Inflammatory macrophage (primary cell): Measurements from ENCODE around the gene LZTR1.
"Not testable (repeated sequence)": the region's sequence is repeated elsewhere in the genome, so short reads cannot be mapped to it uniquely, and the experiment has no call there.

Experiments used
- DNase-seq, 2 donors: peaks; one replicate each; pipeline ENCODE4 v3.0.0-alpha.2; 2020 to 2022

The LZTR1 gene

DNA sequence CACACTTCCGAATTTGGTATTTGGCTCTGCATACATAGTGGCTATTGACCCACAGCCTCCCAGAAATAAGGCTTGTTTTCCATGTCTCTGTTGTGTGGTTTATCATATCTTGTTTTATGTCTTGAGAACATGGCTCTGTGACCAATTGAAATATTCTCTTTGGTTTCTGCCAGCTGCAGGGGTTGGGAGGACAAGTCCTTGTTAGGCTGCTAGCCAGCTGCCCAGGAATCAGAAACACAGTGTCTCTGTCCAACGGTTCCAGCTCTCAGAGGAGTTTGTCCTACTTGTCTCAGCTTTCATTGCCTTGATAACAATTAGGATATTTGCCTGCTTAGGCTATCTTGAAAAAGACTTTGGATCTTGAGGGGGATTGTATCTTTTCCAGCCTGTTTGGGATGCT lies 56.3 kb downstream of the LZTR1 start:
- no peak for DNase-seq

DNA sequence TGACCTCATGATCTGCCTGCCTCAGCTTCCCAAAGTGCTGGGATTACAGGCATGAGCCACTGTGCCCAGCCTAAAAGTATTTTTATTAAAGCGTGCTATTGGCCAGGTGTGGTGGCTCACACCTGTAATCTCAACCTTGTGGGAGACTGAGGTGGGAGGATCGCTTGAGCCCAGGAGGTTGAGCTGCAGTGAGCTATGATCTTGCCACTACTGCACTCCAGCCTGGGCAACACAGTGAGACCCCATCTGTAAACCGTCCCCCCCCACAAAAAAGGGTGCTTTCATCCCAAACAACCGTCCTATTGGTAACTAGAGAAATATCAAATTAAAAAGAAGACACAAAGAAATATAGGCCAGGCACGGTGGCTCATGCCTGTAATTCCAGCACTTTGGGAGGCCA lies 57.1 kb downstream of the LZTR1 start:
- not testable (repeated sequence) for DNase-seq

DNA sequence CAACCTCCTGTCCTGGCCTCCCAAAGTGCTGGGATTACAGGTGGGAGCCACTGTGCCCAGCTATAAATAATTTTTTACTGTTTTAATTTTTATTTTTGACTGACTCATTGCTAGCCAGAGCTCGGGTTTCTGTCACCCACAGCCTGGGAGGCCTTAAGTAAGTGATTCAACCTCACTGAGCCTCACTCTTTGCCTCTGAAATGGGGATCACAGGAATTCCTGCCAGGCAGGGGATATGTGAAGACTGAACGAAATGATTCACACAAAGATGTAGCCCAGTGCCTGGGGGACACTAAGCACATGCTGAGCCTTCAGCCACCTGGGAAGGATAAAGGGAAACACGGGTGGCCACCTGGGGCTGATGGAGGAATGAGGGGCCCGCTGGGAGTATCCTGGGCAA lies 59.8 kb downstream of the LZTR1 start:
- DNase-seq, result no peak

DNA sequence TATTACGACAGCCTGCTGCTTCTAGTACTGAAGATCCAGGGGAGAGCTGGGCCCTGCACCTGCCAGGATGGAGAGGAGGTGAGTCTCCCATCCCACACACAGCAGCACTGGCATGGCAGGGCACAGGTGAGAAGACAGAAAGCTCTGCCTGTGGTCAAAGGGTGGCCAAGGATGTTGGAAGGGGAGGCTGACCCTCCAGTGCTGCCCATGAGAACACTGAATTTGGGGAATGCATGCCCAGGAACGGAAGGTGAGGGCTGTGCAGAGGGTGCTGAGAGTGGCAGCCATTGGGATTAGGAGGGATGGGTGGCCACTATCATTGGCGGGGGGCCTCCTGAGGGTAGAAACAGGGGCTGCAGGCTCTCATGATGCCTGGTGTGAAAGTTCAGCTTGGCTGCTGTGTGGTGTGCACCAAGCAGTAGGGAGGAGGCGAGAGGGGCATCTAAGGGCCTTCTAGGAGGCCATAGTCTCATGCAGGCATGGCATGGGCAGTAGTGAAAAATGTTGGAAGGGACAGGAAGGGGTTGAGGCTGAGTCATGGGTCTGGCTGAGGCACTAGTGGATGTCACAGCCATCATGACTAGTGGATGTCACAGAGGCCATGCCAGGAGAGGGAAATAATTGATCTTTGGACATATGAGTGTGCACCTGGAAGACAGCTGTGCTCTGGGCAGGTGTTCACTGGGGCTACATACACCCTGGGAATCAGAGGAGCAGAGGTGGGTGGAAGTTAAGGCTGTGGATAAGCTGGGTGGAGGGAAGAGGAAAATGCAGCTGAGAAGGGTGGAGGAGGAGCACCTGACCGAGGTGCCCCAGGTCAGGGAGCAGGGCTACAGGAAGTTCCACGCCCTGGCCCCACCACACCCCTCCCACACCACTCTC lies 61.1 kb downstream of the LZTR1 start:
- no peak for DNase-seq

DNA sequence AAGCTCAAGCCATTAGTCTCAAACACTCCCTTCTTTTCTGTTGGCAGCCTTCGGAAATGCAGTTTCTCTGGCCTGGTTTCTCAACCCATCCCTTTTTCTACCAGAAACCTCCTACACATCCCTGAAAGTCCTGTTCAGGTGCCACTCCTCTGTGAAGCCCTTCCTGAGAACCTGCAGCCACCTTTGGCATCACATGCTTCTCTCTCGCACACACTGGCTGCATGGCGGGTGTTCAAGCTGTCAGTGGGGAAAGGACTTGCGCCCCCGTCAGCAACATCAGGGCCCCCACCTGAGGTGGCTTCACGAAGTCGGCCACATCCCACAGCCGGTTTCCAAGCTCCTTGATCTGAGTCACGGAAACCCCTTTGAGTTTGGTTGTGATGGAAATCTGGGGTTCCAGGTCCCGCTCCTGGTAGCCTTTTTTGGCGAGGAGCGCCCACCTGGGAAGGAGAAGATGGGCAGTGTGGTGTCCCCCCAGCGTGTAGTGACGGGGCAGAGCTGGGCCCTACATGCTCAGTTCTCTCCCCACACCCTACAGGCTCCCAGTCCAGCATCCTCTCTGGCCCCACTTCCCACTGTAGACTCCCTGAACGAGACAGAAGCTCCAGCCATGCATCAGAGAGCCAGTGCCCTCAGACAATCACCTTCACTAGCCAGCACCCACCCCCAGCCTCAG lies 61.9 kb downstream of the LZTR1 start:
- no peak for DNase-seq

DNA sequence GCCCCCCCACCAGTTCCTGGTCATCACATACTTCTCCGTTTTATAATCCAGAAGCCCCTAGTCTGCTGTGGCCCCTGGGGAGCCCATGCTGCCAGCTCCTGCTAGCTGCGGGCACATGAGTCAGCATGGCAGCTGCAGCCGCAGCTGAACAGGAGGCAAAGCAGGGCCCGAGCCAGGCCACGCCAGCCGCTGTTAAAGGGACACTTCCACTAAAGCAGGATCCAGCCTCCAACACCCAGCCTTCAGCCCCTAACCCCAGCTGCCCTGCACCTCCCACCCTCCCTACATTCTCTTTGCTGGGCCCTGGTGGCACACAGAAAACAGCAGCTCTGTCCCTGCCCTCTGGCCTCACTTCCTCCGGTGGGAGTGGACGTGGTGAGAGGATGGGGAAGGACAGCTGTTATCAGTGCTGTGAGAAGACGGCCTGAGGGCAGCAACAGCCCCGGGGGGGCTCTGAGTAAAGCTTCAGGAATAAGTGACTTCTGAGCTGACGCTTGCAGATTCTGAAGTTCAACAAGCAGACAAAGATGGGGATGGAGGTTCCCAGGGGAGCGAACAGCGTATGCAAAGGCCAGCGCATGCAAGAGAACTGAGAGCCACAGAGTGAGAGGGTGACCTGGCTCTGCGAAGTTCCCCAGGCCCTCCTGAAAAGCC lies 63.0 kb downstream of the LZTR1 start:
- peak; percentile 12 to 50 for DNase-seq

DNA sequence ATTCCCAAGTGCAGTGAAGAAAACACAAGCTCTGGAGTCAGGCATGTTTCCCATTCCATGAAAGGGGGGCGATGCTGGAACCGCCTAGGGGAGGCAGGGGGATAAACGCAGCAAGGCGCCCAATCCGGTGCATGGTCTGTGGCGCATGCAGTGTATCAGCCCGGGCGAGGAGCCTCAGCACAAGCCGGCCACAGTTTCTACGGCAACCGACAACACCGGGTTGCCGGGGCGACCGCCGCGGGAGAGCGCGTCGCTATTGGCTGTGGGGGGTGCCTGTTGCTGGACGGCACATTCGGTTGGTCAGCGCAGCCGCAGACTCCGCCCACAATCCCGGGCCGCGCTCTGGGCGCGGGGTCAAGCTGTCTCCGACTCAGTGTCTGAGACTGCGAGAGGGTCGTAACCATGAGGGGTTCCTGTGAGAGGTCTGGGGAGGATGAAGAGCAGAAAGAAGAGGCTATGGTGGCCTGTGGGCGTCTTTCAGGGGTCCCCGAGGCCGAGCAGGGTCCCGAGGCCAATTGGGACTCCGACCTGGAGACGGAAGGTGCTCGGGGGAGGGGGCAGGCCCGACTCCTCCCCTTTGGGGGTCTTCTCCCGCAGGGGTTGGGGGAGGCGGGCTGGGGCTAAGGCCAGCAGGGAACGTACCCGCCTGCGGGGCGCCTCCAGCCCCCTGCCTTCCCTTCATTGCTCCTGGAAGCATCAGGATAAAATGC lies 63.6 kb downstream of the LZTR1 start, which contains the start of gene LRRC74B:
LRRC74B (plus strand) TSS at position 362 of the 710 bp plus-strand sequence; CDS start at position 403, 41 bp downstream.
- peak; percentile 66 to 70 for DNase-seq

DNA sequence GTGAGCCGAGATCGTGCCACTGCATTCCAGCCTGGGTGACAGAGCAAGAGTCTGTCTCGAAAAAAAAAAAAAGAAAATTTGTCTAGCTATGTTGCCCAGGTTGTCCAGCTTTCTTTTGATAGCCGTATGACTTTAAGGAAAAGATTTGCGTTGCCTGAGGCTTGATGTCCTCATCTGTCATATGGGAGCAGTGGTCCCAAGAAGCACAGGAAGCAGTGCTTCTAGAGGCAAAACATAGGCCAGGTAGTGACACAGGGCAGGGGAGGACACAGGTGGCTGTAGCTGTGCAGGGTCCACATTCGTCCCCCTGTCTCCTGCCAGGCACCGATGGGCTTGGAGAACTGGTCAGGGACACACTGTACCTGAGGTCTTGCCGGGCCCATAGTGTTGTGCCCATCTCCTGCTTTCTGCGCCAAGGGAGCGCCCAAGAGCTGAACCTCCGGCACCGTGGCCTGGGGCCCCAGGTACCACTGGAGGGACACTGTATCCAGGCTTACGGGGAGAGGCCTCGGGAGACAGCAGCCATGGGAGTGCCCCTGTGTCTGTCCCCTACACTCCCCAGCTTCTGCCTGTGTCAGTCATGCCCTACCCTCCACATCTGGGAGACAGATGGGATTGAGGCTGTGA lies 65.1 kb downstream of the LZTR1 start:
- DNase-seq, result no peak

DNA sequence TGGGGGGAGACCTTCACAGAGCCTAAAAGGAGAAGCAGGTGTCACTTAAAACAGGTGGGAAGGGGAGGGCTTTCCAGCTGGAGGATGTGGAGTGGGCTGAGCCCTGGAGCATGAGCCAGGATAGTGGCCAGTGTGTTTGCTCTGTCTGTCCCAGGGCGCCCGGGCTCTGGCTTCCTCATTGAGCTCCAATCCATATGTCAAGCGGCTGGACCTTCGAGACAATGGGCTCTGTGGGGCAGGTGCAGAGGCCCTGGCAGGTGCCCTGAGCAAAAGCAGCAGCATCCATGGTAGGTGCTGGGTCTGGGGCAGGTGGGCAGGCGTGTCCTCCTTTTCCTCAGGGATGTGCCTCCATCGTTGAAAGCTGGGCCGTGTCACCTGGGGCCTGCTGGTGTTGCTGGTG lies 65.6 kb downstream of the LZTR1 start:
- DNase-seq, result no peak

DNA sequence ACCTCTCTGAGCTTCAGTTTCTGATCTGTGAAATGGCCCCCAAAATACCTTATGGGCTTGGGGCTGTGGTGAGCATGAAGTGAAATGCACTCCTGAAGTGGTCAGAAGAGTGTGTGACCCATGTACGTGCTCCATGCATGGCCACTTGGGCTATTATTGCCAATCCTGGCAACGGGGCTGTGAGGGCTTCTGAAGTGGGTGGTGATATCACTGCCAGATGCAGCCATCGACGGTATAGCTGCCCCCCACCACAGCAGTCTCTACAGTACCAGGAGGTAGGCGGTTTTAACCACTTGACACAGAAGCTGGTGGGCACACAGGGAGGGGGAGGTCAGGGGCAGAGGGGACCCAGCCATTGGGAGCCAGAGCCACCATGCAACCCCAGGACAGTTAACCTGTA lies 66.4 kb downstream of the LZTR1 start:
- not testable (repeated sequence) for DNase-seq
